GM23338 (cell line): Measurements from ENCODE around the gene TCEAL3.

Experiments
- CREB1 ChIP-seq: fragments of 250-450 bp; sonication (Bioruptor Pico); IDR thresholded peaks from 2 replicates; pipeline ENCODE4 v1.5.0; 2020; ENCODE audit warnings: low read depth, mild to moderate bottlenecking, moderate library complexity
- EZH2 ChIP-seq: fragments of 200-600 bp; sonication (generic); IDR thresholded peaks from one replicate; pipeline ENCODE4 v1.8.0; 2017; ENCODE audit warnings: antibody characterized with exemption, mild to moderate bottlenecking, low read depth; ENCODE audit not compliant: unreplicated experiment
- EZH2phosphoT487 ChIP-seq: fragments of 200-600 bp; sonication (generic); IDR thresholded peaks from one replicate; pipeline ENCODE4 v1.8.1; 2018; ENCODE audit warnings: antibody characterized with exemption; ENCODE audit not compliant: unreplicated experiment
- JUNB ChIP-seq: IDR thresholded peaks from one replicate; pipeline ENCODE4 v1.6.1; 2016; ENCODE audit warnings: antibody characterized with exemption; ENCODE audit not compliant: unreplicated experiment
- POLR2AphosphoS5 ChIP-seq: IDR thresholded peaks from 2 replicates; pipeline ENCODE4 v1.6.1; 2016; ENCODE audit warnings: antibody characterized with exemption, low read depth
- ZNF114 ChIP-seq: fragments of 250-450 bp; sonication (Bioruptor Pico); IDR thresholded peaks from 2 replicates; pipeline ENCODE4 v1.5.0; 2020; ENCODE audit warnings: mild to moderate bottlenecking, moderate library complexity
- TF ChIP-seq, protein P1 (sequence below): IDR thresholded peaks from 2 replicates; pipeline ENCODE4 v1.6.1; 2016; ENCODE audit warnings: antibody characterized with exemption
- TF ChIP-seq, protein P2 (sequence below), 2 experiments: fragments of 200-600 bp in 1 of 2; sonication (generic) in 1 of 2; conservative IDR thresholded peaks; 2 replicates each; pipeline versions ENCODE4 v1.5.1 to v1.6.1; 2016 to 2017; ENCODE audit warnings: antibody characterized with exemption in 2 of 2, low read depth in 2 of 2, mild to moderate bottlenecking in 2 of 2, moderate library complexity in 1 of 2
- TF ChIP-seq, protein P3 (sequence below): IDR thresholded peaks from one replicate; pipeline ENCODE4 v1.6.1; 2018; ENCODE audit warnings: antibody characterized with exemption; ENCODE audit not compliant: unreplicated experiment

- TF ChIP-seq, protein P1, sequence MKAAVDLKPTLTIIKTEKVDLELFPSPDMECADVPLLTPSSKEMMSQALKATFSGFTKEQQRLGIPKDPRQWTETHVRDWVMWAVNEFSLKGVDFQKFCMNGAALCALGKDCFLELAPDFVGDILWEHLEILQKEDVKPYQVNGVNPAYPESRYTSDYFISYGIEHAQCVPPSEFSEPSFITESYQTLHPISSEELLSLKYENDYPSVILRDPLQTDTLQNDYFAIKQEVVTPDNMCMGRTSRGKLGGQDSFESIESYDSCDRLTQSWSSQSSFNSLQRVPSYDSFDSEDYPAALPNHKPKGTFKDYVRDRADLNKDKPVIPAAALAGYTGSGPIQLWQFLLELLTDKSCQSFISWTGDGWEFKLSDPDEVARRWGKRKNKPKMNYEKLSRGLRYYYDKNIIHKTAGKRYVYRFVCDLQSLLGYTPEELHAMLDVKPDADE, result no peak
- TF ChIP-seq, protein P2, sequence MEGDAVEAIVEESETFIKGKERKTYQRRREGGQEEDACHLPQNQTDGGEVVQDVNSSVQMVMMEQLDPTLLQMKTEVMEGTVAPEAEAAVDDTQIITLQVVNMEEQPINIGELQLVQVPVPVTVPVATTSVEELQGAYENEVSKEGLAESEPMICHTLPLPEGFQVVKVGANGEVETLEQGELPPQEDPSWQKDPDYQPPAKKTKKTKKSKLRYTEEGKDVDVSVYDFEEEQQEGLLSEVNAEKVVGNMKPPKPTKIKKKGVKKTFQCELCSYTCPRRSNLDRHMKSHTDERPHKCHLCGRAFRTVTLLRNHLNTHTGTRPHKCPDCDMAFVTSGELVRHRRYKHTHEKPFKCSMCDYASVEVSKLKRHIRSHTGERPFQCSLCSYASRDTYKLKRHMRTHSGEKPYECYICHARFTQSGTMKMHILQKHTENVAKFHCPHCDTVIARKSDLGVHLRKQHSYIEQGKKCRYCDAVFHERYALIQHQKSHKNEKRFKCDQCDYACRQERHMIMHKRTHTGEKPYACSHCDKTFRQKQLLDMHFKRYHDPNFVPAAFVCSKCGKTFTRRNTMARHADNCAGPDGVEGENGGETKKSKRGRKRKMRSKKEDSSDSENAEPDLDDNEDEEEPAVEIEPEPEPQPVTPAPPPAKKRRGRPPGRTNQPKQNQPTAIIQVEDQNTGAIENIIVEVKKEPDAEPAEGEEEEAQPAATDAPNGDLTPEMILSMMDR (conservative IDR thresholded peaks at IDR 0.05; ENCODE audit: low read depth in 2 of 2), result no peak
- TF ChIP-seq EZH2phosphoT487 (no peak), JUNB (no peak), EZH2 (no peak), POLR2AphosphoS5 (no peak), CREB1 (CRISPR knock-in tag) (no peak), ZNF114 (CRISPR knock-in tag) (no peak)
- TF ChIP-seq, protein P3, sequence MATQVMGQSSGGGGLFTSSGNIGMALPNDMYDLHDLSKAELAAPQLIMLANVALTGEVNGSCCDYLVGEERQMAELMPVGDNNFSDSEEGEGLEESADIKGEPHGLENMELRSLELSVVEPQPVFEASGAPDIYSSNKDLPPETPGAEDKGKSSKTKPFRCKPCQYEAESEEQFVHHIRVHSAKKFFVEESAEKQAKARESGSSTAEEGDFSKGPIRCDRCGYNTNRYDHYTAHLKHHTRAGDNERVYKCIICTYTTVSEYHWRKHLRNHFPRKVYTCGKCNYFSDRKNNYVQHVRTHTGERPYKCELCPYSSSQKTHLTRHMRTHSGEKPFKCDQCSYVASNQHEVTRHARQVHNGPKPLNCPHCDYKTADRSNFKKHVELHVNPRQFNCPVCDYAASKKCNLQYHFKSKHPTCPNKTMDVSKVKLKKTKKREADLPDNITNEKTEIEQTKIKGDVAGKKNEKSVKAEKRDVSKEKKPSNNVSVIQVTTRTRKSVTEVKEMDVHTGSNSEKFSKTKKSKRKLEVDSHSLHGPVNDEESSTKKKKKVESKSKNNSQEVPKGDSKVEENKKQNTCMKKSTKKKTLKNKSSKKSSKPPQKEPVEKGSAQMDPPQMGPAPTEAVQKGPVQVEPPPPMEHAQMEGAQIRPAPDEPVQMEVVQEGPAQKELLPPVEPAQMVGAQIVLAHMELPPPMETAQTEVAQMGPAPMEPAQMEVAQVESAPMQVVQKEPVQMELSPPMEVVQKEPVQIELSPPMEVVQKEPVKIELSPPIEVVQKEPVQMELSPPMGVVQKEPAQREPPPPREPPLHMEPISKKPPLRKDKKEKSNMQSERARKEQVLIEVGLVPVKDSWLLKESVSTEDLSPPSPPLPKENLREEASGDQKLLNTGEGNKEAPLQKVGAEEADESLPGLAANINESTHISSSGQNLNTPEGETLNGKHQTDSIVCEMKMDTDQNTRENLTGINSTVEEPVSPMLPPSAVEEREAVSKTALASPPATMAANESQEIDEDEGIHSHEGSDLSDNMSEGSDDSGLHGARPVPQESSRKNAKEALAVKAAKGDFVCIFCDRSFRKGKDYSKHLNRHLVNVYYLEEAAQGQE, result no peak
Observed at GRCh38 chrX:103586659-103587058, 21.1 kb upstream of the TCEAL3 start.
